Measurements from ENCODE around the gene MARVELD1.

MARVELD1 gene

GRCh38 chr10:97707134-97707861 lies 6.2 kb upstream of the MARVELD1 start:
- H3K27ac ChIP-seq (ENCODE audit: low read length) = no peak overlapping the region
- no peak overlapping the region for H3K9ac ChIP-seq (ENCODE audit: low read length)
- H4K20me1 ChIP-seq (ENCODE audit: insufficient read depth, low read length) = no peaks in the 10 kb centered on the region
- H3K4me2 ChIP-seq (ENCODE audit: low read length) = no peak overlapping the region
- no peaks in the 10 kb centered on the region for H3K9me3 ChIP-seq (ENCODE audit: insufficient read depth, low read length)
- H3K36me3 ChIP-seq (replicated peaks; ENCODE audit: low read depth, low read length) = no peaks in the 10 kb centered on the region
- no peaks in the 10 kb centered on the region for H3K27me3 ChIP-seq (ENCODE audit: low read depth, low read length)
- no peaks in the 10 kb centered on the region for H3K4me1 ChIP-seq (ENCODE audit: low read length)
- TF ChIP-seq CTCF (IDR thresholded peaks at IDR 0.05; ENCODE audit: low read depth, low read length) = no peak
- TF ChIP-seq EZH2phosphoT487 (IDR thresholded peaks at IDR 0.05; ENCODE audit: low read depth) = no peak
- H2AFZ ChIP-seq (ENCODE audit: low read depth, low read length) = no peak overlapping the region
- H3K4me3 ChIP-seq (ENCODE audit: low read length) = no peak overlapping the region
- H3K79me2 ChIP-seq (ENCODE audit: low read length) = no peaks in the 10 kb centered on the region

- Histone ChIP-seq H3K79me2 (ENCODE audit: low read length) (no peaks in the 10 kb centered on the region), H3K36me3 (replicated peaks; ENCODE audit: low read depth, low read length) (no peaks in the 10 kb centered on the region), H3K9ac (ENCODE audit: low read length) (no peak overlapping the region), H3K4me1 (ENCODE audit: low read length) (no peaks in the 10 kb centered on the region; the same call in 1 of the 2 replicates), H3K9me3 (ENCODE audit: insufficient read depth, low read length) (no peaks in the 10 kb centered on the region), H2AFZ (ENCODE audit: low read depth, low read length) (no peak overlapping the region), H3K4me3 (ENCODE audit: low read length) (no peak overlapping the region), H3K27ac (ENCODE audit: low read length) (no peak overlapping the region), H3K27me3 (ENCODE audit: low read depth, low read length) (no peaks in the 10 kb centered on the region), H4K20me1 (ENCODE audit: insufficient read depth, low read length) (no peaks in the 10 kb centered on the region), H3K4me2 (ENCODE audit: low read length) (no peak overlapping the region)
- no peak for TF ChIP-seq CTCF (IDR thresholded peaks at IDR 0.05; ENCODE audit: low read depth, low read length)
- no peak for TF ChIP-seq EZH2phosphoT487 (IDR thresholded peaks at IDR 0.05; ENCODE audit: low read depth)
Observed at GRCh38 chr10:97708167-97708566, 5.4 kb upstream of the MARVELD1 start.

DNA sequence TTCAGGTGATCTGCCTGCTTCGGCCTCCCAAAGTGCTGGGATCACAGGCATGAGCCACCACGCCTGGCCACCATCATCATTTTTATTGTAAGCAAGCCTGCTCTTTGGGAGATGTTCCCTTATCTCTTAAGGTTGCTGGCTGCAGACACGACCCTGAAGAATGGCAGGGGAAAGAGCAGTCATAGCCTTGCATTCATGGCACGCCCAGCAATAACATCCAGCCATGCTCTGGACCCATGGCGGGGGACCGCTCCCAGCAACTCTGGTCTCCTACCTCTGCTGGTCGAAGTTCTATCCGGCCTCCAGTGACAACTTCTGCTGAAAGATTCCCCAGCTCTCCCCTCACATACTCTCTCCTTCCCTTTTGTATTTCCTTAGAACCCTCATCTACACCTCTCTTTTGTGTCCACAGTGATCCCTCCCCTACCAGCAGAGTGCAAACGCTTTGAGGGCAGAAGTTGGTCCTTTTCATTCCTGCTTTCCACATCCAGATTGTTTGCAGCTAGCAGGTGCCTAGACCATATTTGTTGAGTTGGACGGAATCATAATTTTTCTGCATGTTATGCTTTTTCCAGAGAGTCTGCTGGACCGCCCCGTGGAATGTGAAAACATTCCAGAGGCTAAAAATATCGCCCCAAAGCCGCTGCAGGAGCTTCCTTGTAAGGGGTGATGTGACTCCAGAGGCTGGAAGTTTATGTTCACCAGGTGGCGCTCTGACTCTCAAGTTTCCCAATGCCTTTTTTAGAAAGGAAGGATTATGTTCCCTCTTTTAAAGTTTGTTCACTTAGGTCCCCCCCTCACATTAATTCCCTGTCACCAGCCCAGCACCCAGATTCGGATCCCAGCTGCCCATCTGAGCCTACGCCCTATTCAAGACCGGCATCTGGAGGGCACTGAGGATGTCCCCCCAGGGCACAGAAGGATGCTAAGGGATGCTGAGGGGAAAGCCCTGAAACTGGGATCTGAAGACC lies 4.3 kb upstream of the MARVELD1 start:
- no peak overlapping the region for H3K4me3 ChIP-seq (ENCODE audit: low read length)
- no peak overlapping the region for H2AFZ ChIP-seq (ENCODE audit: low read depth, low read length)
- no peak overlapping the region for H3K27ac ChIP-seq (ENCODE audit: low read length)
- no peak overlapping the region for H3K4me2 ChIP-seq (ENCODE audit: low read length)
- H3K79me2 ChIP-seq (ENCODE audit: low read length) = no peaks in the 10 kb centered on the region
- H3K9me3 ChIP-seq (ENCODE audit: insufficient read depth, low read length) = no peaks in the 10 kb centered on the region
- H4K20me1 ChIP-seq (ENCODE audit: insufficient read depth, low read length) = no peaks in the 10 kb centered on the region
- H3K9ac ChIP-seq (ENCODE audit: low read length) = no peak overlapping the region
- no peaks in the 10 kb centered on the region; the same call in 1 of the 2 replicates for H3K4me1 ChIP-seq (ENCODE audit: low read length)
- H3K27me3 ChIP-seq (ENCODE audit: low read depth, low read length) = no peaks in the 10 kb centered on the region
- no peaks in the 10 kb centered on the region for H3K36me3 ChIP-seq (replicated peaks; ENCODE audit: low read depth, low read length)
- TF ChIP-seq CTCF (IDR thresholded peaks at IDR 0.05; ENCODE audit: low read depth, low read length) (peak; percentile 67), EZH2phosphoT487 (IDR thresholded peaks at IDR 0.05; ENCODE audit: low read depth) (no peak)
